BE2C (cell line): ENCODE data around the gene B4GALNT2.
A peak's percentile ranks its signal among the peaks of the same experiment; 100 is the strongest.

ENCODE experiments used
- DNase-seq: peaks from one replicate; pipeline ENCODE4 v3.0.0-alpha.2; 2020
- H3K27me3 ChIP-seq: fragments of 250-450 bp; sonication (Bioruptor Pico); 2 replicates; pipeline ENCODE4 v1.5.1; 2020; ENCODE audit warnings: mild to moderate bottlenecking
- H3K36me3 ChIP-seq: fragments of 250-450 bp; sonication (Bioruptor Pico); 2 replicates; pipeline ENCODE4 v1.5.1; 2020; ENCODE audit warnings: mild to moderate bottlenecking
- H3K4me1 ChIP-seq: fragments of 250-450 bp; sonication (Bioruptor Pico); 2 replicates; pipeline ENCODE4 v1.5.1; 2020
- H3K4me3 ChIP-seq: 2 replicates; pipeline ENCODE4 v1.5.1; 2011; ENCODE audit warnings: low read depth, low read length
- H3K9me3 ChIP-seq: fragments of 250-450 bp; sonication (Bioruptor Pico); 2 replicates; pipeline ENCODE4 v1.5.1; 2020
- TF ChIP-seq, protein P1 (sequence below): IDR thresholded peaks from 2 replicates; pipeline ENCODE4 v1.5.1; 2012; ENCODE audit warnings: mild to moderate bottlenecking, low read depth, low read length

B4GALNT2 gene

DNA sequence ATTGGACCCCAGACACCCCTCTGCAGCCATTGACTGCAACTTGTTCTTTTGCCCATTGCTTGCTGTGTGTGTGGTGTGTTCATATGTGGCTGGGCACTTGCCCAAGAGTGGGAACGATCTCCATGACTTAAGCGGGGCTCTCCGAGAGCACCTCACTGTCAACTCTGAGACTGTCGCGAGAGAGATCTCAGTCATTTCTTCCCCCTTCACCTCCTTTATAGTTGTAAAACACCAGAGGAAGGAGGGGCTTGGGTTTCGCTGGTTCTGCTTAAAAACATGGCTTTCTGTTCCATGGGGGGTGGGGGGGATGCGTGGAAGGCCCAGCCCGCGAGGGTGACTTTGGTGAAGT, 90.6 kb downstream of the B4GALNT2 start:
- peaks cover 53% of the 10 kb centered on the region for H3K27me3 ChIP-seq
- DNase-seq: no peak
- no peak overlapping the region for H3K4me3 ChIP-seq

DNA sequence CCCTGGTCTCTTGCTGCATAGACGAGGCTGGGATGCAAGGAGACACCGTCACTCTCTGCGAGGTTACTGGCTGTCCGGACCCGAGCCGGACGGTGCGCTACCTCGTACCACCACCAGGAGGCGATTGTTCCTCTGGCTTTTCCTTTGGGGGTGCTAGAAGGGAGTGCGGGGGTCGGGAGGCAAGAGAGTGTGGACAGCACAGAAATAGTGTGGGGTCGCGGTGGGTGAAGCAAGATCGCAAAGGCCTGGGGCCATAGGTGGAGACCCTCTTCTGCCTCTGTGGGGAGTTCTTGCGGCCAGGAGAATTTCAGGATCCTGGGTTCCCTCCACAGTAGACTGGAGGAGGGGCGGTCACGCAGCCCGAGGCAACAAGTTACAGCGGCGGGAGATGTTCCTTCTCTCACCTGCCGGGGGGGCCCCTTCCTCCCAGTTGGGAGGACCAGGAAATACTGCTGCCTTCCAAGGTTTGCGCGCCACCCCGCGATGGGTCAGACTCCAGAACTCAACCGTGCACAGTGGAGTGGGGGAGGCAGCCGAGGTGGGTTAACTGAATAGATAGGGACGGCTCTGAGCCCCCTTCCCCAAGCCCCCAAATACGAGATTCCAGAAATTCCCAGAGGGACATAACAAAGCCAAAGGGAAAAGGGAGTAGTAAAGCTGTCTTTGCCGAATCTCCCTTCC, 91.1 kb downstream of the B4GALNT2 start:
- Histone ChIP-seq H3K4me3 (no peak overlapping the region), H3K27me3 (peaks cover 55% of the 10 kb centered on the region), H3K36me3 (no peaks in the 10 kb centered on the region), H3K9me3 (no peaks in the 10 kb centered on the region), H3K4me1 (no peaks in the 10 kb centered on the region)
- peak; percentile 62 for DNase-seq
- TF ChIP-seq, protein P1, sequence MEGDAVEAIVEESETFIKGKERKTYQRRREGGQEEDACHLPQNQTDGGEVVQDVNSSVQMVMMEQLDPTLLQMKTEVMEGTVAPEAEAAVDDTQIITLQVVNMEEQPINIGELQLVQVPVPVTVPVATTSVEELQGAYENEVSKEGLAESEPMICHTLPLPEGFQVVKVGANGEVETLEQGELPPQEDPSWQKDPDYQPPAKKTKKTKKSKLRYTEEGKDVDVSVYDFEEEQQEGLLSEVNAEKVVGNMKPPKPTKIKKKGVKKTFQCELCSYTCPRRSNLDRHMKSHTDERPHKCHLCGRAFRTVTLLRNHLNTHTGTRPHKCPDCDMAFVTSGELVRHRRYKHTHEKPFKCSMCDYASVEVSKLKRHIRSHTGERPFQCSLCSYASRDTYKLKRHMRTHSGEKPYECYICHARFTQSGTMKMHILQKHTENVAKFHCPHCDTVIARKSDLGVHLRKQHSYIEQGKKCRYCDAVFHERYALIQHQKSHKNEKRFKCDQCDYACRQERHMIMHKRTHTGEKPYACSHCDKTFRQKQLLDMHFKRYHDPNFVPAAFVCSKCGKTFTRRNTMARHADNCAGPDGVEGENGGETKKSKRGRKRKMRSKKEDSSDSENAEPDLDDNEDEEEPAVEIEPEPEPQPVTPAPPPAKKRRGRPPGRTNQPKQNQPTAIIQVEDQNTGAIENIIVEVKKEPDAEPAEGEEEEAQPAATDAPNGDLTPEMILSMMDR: peak; percentile 84

More for the DNA sequence above, 90.6 kb downstream of the B4GALNT2 start:
- no peaks in the 10 kb centered on the region for H3K9me3 ChIP-seq
- H3K4me1 ChIP-seq: no peaks in the 10 kb centered on the region
- TF ChIP-seq, protein P1: no peak
- no peaks in the 10 kb centered on the region for H3K36me3 ChIP-seq

DNA sequence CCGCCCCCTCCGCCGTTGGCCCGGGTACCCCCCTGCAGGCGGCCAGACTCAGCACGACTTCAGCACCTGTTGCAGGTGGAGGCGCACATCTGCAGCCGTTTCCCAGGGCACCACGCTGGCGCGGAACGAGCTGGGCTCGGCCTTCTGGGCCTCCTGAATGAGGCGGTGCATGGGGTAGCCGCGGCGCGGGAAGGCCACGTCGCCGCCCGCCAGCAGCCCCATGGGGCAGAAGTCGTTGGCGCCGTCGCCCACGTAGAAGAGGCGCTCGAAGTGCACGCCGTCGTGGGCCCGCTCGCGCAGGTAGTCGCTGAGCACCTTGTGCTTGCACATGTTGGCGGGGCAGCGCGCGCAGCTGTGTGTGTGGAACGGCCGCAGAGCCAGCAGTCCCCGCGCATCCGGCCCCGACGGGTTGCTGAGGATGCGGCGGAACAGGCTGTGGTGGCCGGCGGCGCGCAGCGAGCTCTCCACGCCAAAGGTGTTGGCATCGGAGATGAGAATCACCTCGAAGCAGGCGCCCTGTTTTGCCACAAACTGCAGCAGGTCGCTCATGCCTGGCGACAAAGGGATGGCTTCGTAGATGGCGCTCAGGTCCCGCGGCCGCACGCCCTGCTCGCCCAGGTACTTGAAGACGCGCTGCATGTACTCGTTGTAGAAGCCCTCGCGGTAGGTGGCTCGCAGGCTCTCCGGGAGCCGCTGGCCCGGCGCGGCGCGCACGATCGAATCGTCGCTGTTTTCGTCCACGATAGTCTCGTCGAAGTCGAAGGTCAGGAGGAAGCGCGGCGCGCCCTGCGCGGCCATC, 91.8 kb downstream of the B4GALNT2 start:
- peaks cover 61% of the 10 kb centered on the region for H3K27me3 ChIP-seq
- TF ChIP-seq, protein P1: no peak
- H3K36me3 ChIP-seq: no peaks in the 10 kb centered on the region
- H3K4me1 ChIP-seq: no peaks in the 10 kb centered on the region
- no peak for DNase-seq
- no peaks in the 10 kb centered on the region for H3K9me3 ChIP-seq
- no peak overlapping the region for H3K4me3 ChIP-seq

DNA sequence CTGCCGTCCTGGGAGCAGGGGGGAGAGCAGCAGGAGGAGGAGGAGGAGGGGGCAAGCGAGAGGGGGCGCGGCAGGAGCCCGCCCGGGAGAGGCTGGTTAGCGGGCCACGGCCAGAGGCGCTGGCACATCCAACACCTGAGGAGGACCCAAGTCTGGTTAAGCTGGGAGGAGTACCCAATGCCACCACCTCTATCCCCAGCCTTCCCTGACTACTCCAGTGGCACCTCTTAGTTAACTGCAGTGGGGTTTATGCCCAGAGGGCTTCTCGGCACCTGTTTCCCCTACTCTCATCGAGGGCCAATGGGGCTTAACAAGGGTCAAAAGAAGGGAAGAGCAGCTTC, 92.4 kb downstream of the B4GALNT2 start:
- H3K27me3 ChIP-seq: peaks cover 65% of the 10 kb centered on the region
- H3K4me1 ChIP-seq: no peaks in the 10 kb centered on the region
- no peak overlapping the region for H3K4me3 ChIP-seq
- no peak for DNase-seq
- TF ChIP-seq, protein P1: no peak
- no peaks in the 10 kb centered on the region for H3K36me3 ChIP-seq
- no peaks in the 10 kb centered on the region for H3K9me3 ChIP-seq

GRCh38 chr17:49225554-49226236, 93.1 kb downstream of the B4GALNT2 start:
- no peak for DNase-seq
- no peaks in the 10 kb centered on the region for H3K9me3 ChIP-seq
- TF ChIP-seq, protein P1: no peak
- H3K4me3 ChIP-seq: no peak overlapping the region
- H3K27me3 ChIP-seq: peaks cover 69% of the 10 kb centered on the region
- H3K36me3 ChIP-seq: no peaks in the 10 kb centered on the region
- no peaks in the 10 kb centered on the region for H3K4me1 ChIP-seq
